H1 (cell line): ENCODE results near the gene YPEL5. TPM values are rescaled to one million over a fixed set of nuclear protein-coding genes. Genes with fewer than 3 reads are reported as not detected.

ENCODE experiments used
- CTCF ChIA-PET: fragments of 300-600 bp; sonication (Branson Sonifier 250); formaldehyde crosslinking; loops from one replicate; lab custom pipeline; 2021; ENCODE audit not compliant: partially characterized antibody; lab: Charles Lee
- POLR2A ChIA-PET: fragments of 300-600 bp; sonication (Branson Sonifier 250); formaldehyde crosslinking; loops from one replicate; lab custom pipeline; 2021; ENCODE audit warnings: inconsistent platforms; ENCODE audit not compliant: partially characterized antibody; lab: Charles Lee
- DNase-seq, 2 experiments: peaks; one replicate each; pipeline versions ENCODE4 v3.0.0 to v3.0.0-alpha.2; 2010 to 2022; ENCODE audit warnings: low spot score in 2 of 2, low read depth in 1 of 2, mixed read lengths in 1 of 2
- FAIRE-seq: peaks from 2 replicates; lab custom pipeline; 2011; peaks lifted over from hg19 to GRCh38; lab: Jason Lieb, UNC
- H2AFZ ChIP-seq: 2 replicates; pipeline ENCODE4 v1.8.1; 2012; ENCODE audit warnings: low read length, inconsistent platforms
- H2AK5ac ChIP-seq: 2 replicates; pipeline ENCODE4 v1.6.1; 2013; ENCODE audit warnings: low read depth, low read length
- H2BK120ac ChIP-seq: replicated peaks from 2 replicates; pipeline ENCODE3; 2013; ENCODE audit warnings: low read depth, low read length, inconsistent platforms
- H2BK12ac ChIP-seq: 2 replicates; pipeline ENCODE4 v1.6.1; 2013; ENCODE audit warnings: low read depth, low read length
- H2BK15ac ChIP-seq: 2 replicates; pipeline ENCODE4 v1.6.1; 2013; ENCODE audit warnings: low read length
- H2BK20ac ChIP-seq: 2 replicates; pipeline ENCODE4 v1.6.1; 2013; ENCODE audit warnings: low read length
- H2BK5ac ChIP-seq: 2 replicates; pipeline ENCODE4 v1.6.1; 2013; ENCODE audit warnings: low read depth, low read length
- H3K14ac ChIP-seq: 2 replicates; pipeline ENCODE4 v1.6.1; 2013; ENCODE audit warnings: inconsistent platforms; ENCODE audit not compliant: insufficient read length
- H3K18ac ChIP-seq: 2 replicates; pipeline ENCODE4 v1.6.1; 2013; ENCODE audit warnings: low read length; ENCODE audit errors: extremely low read depth
- H3K23ac ChIP-seq: 2 replicates; pipeline ENCODE4 v1.6.1; 2013; ENCODE audit warnings: inconsistent platforms; ENCODE audit not compliant: insufficient read length
- H3K23me2 ChIP-seq: 2 replicates; pipeline ENCODE4 v1.6.1; 2013; ENCODE audit warnings: low read depth, low read length
- H3K27ac ChIP-seq: 2 replicates; pipeline ENCODE4 v1.6.1; 2011; ENCODE audit warnings: low read depth, low read length, inconsistent platforms
- H3K27me3 ChIP-seq, 4 experiments: replicated peaks in 1 of 4; 1 replicate in 1 of 4; 2 replicates in 3 of 4; pipeline versions ENCODE4 v1.6.1 to v1.8.1; 2011 to 2013; ENCODE audit warnings: low read length in 3 of 4, mild to moderate bottlenecking in 3 of 4, inconsistent platforms in 2 of 4, mixed read lengths in 2 of 4, moderate library complexity in 1 of 4; ENCODE audit not compliant: control insufficient read depth in 3 of 4, insufficient read depth in 3 of 4; ENCODE audit errors: extremely low read depth in 1 of 4
- H3K36me3 ChIP-seq, 4 experiments: 2 replicates each; pipeline versions ENCODE4 v1.6.1 to v1.8.1; 2011 to 2013; ENCODE audit warnings: mild to moderate bottlenecking in 4 of 4, low read length in 3 of 4, moderate library complexity in 2 of 4, control low read depth in 1 of 4, inconsistent platforms in 1 of 4; ENCODE audit not compliant: insufficient read depth in 4 of 4, control insufficient read depth in 2 of 4
- H3K4ac ChIP-seq: replicated peaks from 2 replicates; pipeline ENCODE3; 2013; ENCODE audit warnings: low read length, low read depth, mixed read lengths, inconsistent platforms; ENCODE audit not compliant: insufficient read length
- H3K4me1 ChIP-seq, 4 experiments: replicated peaks in 1 of 4; 1 replicate in 1 of 4; 2 replicates in 3 of 4; pipeline versions ENCODE4 v1.6.1 to v1.8.1; 2011 to 2013; ENCODE audit warnings: low read length in 3 of 4, inconsistent platforms in 2 of 4, mixed read lengths in 1 of 4; ENCODE audit not compliant: insufficient read depth in 4 of 4, control insufficient read depth in 3 of 4
- H3K4me2 ChIP-seq, 2 experiments: 2 replicates each; pipeline versions ENCODE4 v1.6.1 to v1.8.1; 2011 to 2013; ENCODE audit warnings: low read depth in 2 of 2, low read length in 2 of 2, control low read depth in 1 of 2, inconsistent platforms in 1 of 2, mild to moderate bottlenecking in 1 of 2; ENCODE audit not compliant: insufficient read depth in 1 of 2
- H3K4me3 ChIP-seq, 4 experiments: fragments of 200-600, 300-600 bp in 1 of 4; sonication (generic), shearing (Covaris generic), sonication (Bioruptor Twin) in 1 of 4; 2 replicates each; pipeline versions ENCODE4 v1.5.1 to v1.8.1; 2011 to 2016; ENCODE audit warnings: low read length in 4 of 4, low read depth in 3 of 4, control low read depth in 2 of 4, inconsistent platforms in 2 of 4, mild to moderate bottlenecking in 2 of 4, mixed read lengths in 1 of 4, moderate library complexity in 1 of 4; ENCODE audit not compliant: insufficient read depth in 2 of 4; ENCODE audit errors: extremely low read depth in 1 of 4
- H3K56ac ChIP-seq: replicated peaks from 2 replicates; pipeline ENCODE3; 2013; ENCODE audit warnings: low read depth, mild to moderate bottlenecking, mixed read lengths, low read length, inconsistent platforms; ENCODE audit not compliant: insufficient read length
- H3K79me1 ChIP-seq: 2 replicates; pipeline ENCODE4 v1.6.1; 2013; ENCODE audit warnings: low read depth, low read length, control low read depth
- H3K79me2 ChIP-seq, 2 experiments: 2 replicates each; pipeline versions ENCODE4 v1.6.1 to v1.8.1; 2012 to 2013; ENCODE audit warnings: low read length in 2 of 2, mild to moderate bottlenecking in 2 of 2, inconsistent platforms in 1 of 2; ENCODE audit not compliant: insufficient read depth in 2 of 2, control insufficient read depth in 1 of 2
- H3K9ac ChIP-seq, 4 experiments: replicated peaks in 1 of 4; 1 replicate in 1 of 4; 2 replicates in 3 of 4; pipeline versions ENCODE4 v1.6.1 to v1.8.1; 2011 to 2013; ENCODE audit warnings: low read depth in 3 of 4, low read length in 3 of 4, control low read depth in 2 of 4, mild to moderate bottlenecking in 2 of 4, moderate library complexity in 2 of 4, inconsistent platforms in 1 of 4; ENCODE audit errors: extremely low read depth in 1 of 4
- H3K9me3 ChIP-seq, 2 experiments: 2 replicates each; pipeline versions ENCODE4 v1.6.1 to v1.8.1; 2012 to 2013; ENCODE audit warnings: mild to moderate bottlenecking in 2 of 2, moderate library complexity in 2 of 2, control low read depth in 1 of 2, inconsistent platforms in 1 of 2, low read depth in 1 of 2, low read length in 1 of 2, mixed read lengths in 1 of 2; ENCODE audit not compliant: insufficient read depth in 2 of 2
- H4K20me1 ChIP-seq, 2 experiments: replicated peaks in 1 of 2; 2 replicates each; pipeline versions ENCODE3 to v1.8.1; 2011 to 2013; ENCODE audit warnings: inconsistent platforms in 2 of 2, low read length in 2 of 2, mild to moderate bottlenecking in 1 of 2; ENCODE audit not compliant: insufficient read depth in 2 of 2, control insufficient read depth in 1 of 2
- H4K5ac ChIP-seq: 2 replicates; pipeline ENCODE4 v1.6.1; 2013; ENCODE audit warnings: low read length, low read depth, mixed read lengths, inconsistent platforms; ENCODE audit not compliant: insufficient read length
- H4K8ac ChIP-seq: 2 replicates; pipeline ENCODE4 v1.8.0; 2013; ENCODE audit warnings: mild to moderate bottlenecking, moderate library complexity, low read length, inconsistent platforms; ENCODE audit not compliant: insufficient read depth; ENCODE audit errors: extremely low read depth
- H4K91ac ChIP-seq: replicated peaks from 2 replicates; pipeline ENCODE3; 2013; ENCODE audit warnings: low read length, mixed read lengths, inconsistent platforms; ENCODE audit not compliant: insufficient read length
- BACH1 ChIP-seq: IDR thresholded peaks from 2 replicates; pipeline ENCODE4 v1.6.1; 2012; ENCODE audit warnings: low read length, improper control_type of control experiment
- CBX8 ChIP-seq: fragments of 300-800, 300-1000 bp; sonication (generic); IDR thresholded peaks from 2 replicates; pipeline ENCODE4 v1.7.1; 2016; ENCODE audit warnings: low read depth, low read length, borderline replicate concordance
- CHD2 ChIP-seq: IDR thresholded peaks from 2 replicates; pipeline ENCODE4 v1.6.1; 2012; ENCODE audit warnings: low read length, improper control_type of control experiment
- CREB1 ChIP-seq: IDR thresholded peaks from 2 replicates; pipeline ENCODE4 v1.6.1; 2012; ENCODE audit warnings: inconsistent platforms
- CTBP2 ChIP-seq: IDR thresholded peaks from 2 replicates; pipeline ENCODE4 v1.7.0; 2011; ENCODE audit warnings: borderline replicate concordance, mild to moderate bottlenecking, moderate library complexity, mixed read lengths, low read length; ENCODE audit not compliant: insufficient read depth, insufficient read length
- POLR2AphosphoS5 ChIP-seq: IDR thresholded peaks from 2 replicates; pipeline ENCODE4 v1.6.1; 2011; ENCODE audit warnings: low read depth, low read length
- RAD21 ChIP-seq, 2 experiments: IDR thresholded peaks in 1 of 2; conservative IDR thresholded peaks in 1 of 2; 2 replicates each; pipeline ENCODE4 v1.6.1; 2011; ENCODE audit warnings: low read depth in 2 of 2, low read length in 2 of 2, improper control_type of control experiment in 1 of 2, inconsistent platforms in 1 of 2, mild to moderate bottlenecking in 1 of 2, moderate library complexity in 1 of 2
- SRF ChIP-seq: IDR thresholded peaks from 2 replicates; pipeline ENCODE4 v1.6.1; 2011; ENCODE audit warnings: mild to moderate bottlenecking, low read depth, low read length, moderate library complexity
- TEAD4 ChIP-seq: IDR thresholded peaks from 2 replicates; pipeline ENCODE4 v1.6.1; 2012; ENCODE audit warnings: low read depth, low read length, inconsistent platforms, mixed read lengths
- WGBS, 2 experiments: shearing (Covaris generic) in 1 of 2; methylation state at CpG; one replicate each; pipeline versions ENCODE4 v1.1.6 to v1.1.7; 2013 to 2015; ENCODE audit warnings: low lambda C conversion rate in 2 of 2, mixed read lengths in 2 of 2, inconsistent platforms in 1 of 2, low coverage in 1 of 2, missing lambda C conversion rate in 1 of 2; ENCODE audit not compliant: insufficient replicate concordance in 2 of 2, insufficient coverage in 1 of 2, insufficient read length in 1 of 2; ENCODE audit errors: extremely low coverage in 1 of 2, missing lambda C conversion rate in 1 of 2; 5-methylcytosine and 5-hydroxymethylcytosine counted together
- polyA plus RNA-seq, 7 experiments: library from polyadenylated mRNA; depleted of rRNA in 3 of 7; stranded (reverse) in 5 of 7; unstranded in 2 of 7; fragments of >200 nt in 5 of 7; fragments of 200-250 nt in 2 of 7; gene quantifications; 1 replicate in 5 of 7; 2 replicates in 1 of 7; 4 replicates in 1 of 7; pipeline versions ENCODE4 v1.2.1 to v1.2.3, GENCODE V29; 2011 to 2013; ENCODE audit warnings: missing spikeins in 2 of 7, mixed read lengths in 2 of 7
- total RNA-seq: library from RNA; stranded (reverse); fragmentation: NEBNext Ultra II Directional; extraction: Animal tissue kit (Norgen Biotek cat#: 25700); gene quantifications from 2 replicates; pipeline ENCODE4 v1.2.1, GENCODE V29; 2021

The YPEL5 gene
- total and polyA plus RNA-seq, 2 of the 8 experiments (the other 6 are each of a cell fraction or from before 2014, with no cell fraction given), result 18.5 to 28.0 TPM

DNA sequence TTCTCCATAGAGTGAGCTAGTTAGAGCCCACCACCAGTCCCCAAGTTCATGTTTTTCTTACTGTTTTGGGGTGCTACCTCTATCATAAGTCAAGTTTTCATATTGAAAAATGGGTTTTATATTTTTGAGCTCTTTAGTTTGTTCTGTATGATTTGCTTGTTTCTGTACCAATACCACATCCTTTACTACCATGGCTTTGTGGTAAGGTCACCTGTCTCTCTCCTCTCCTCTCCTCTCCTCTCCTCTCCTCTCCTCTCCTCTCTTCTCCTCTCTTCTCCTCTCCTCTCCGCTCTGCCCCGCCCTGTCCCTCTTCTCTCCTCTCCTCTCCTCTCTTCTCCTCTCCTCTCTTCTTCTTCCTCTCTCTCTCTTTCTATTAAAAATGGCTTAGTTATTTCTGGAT lies 62.4 kb downstream of the YPEL5 start:
- no peak overlapping the region for H3K23ac ChIP-seq
- POLR2A ChIA-PET, result interaction anchor here (1.6 to 3.0 kb wide), 2 partner anchors 22 to 39 kb away, joined by 4 to 14 read pairs; partner anchors contain the start of gene LBH
- CTCF ChIA-PET, result interaction anchor here (0.7 to 5.7 kb wide), 38 partner anchors 8 to 1060 kb away, joined by 3 to 143 read pairs (median 4); no protein-coding TSS in a partner anchor
- no peak for FAIRE-seq
- H3K4ac ChIP-seq, result no peak overlapping the region
- DNase-seq, result no peak
- H2AFZ ChIP-seq, result no peak overlapping the region
- H3K79me2 ChIP-seq, result no peaks in the 10 kb centered on the region; a peak in 1 of 4 replicates
- H3K9me3 ChIP-seq, result no peaks in the 10 kb centered on the region
- H3K4me1 ChIP-seq, result peaks cover 0 to 4% (median 2%) of the 10 kb centered on the region in 4 experiments; a peak in 3 of 7 replicates
- no peak overlapping the region for H4K5ac ChIP-seq
- TF ChIP-seq SRF (no peak), TEAD4 (no peak), CREB1 (no peak), RAD21 (IDR thresholded peaks at IDR 0.05 in 1 of 2, conservative IDR thresholded peaks at IDR 0.05 in 1 of 2; ENCODE audit: low read depth in 2 of 2, low read length in 2 of 2) (no peak), CBX8 (no peak), BACH1 (no peak), CHD2 (no peak), CTBP2 (no peak), POLR2AphosphoS5 (no peak)
- H2BK20ac ChIP-seq, result no peak overlapping the region
- no peak overlapping the region for H3K4me2 ChIP-seq
- no peak overlapping the region for H2AK5ac ChIP-seq
- no peaks in the 10 kb centered on the region for H4K20me1 ChIP-seq
- H3K79me1 ChIP-seq, result no peaks in the 10 kb centered on the region
- H3K27ac ChIP-seq, result no peak overlapping the region
- no peak overlapping the region for H2BK12ac ChIP-seq
- H3K27me3 ChIP-seq, result no peaks in the 10 kb centered on the region
- H3K4me3 ChIP-seq, result no peak overlapping the region
- H3K56ac ChIP-seq, result no peak overlapping the region
- H3K36me3 ChIP-seq, result no peaks in the 10 kb centered on the region
- no peak overlapping the region for H4K91ac ChIP-seq
- no peak overlapping the region for H4K8ac ChIP-seq
- H3K14ac ChIP-seq, result no peak overlapping the region
- no peak overlapping the region for H3K9ac ChIP-seq
- H2BK15ac ChIP-seq, result no peak overlapping the region
- no peak overlapping the region for H3K18ac ChIP-seq
- H3K23me2 ChIP-seq, result no peaks in the 10 kb centered on the region
- WGBS, 2 experiments, result 100% methylated on average over 2 of the region's 2 CpGs; no CpG with 5 or more reads in 1 of the 2 experiments
- no peak overlapping the region for H2BK5ac ChIP-seq
- H2BK120ac ChIP-seq, result no peak overlapping the region
